Aorta (tissue), 5 donors: ENCODE data around the gene SLX9. TPM values are rescaled to one million over a fixed set of nuclear protein-coding genes. Genes with fewer than 3 reads are reported as not detected.
A peak's percentile ranks its signal among the peaks of the same experiment; 100 is the strongest.
"Not testable (repeated sequence)": the region's sequence is repeated elsewhere in the genome, so short reads cannot be mapped to it uniquely, and the experiment has no call there.

Source experiments
- ATAC-seq: fragments of 200-7000 bp; cut with Tn5 transposase; one replicate; pipeline ENCODE4 v1.9.1; 2022; ENCODE audit warnings: moderate library complexity; ENCODE audit not compliant: low FRiP score
- DNase-seq, 2 donors: peaks; one replicate each; pipeline ENCODE4 v3.0.0-alpha.2; 2020
- H3K27ac ChIP-seq, 2 donors: one replicate each; pipeline ENCODE4 v1.5.1; 2013; ENCODE audit warnings: low read length in 2 of 2, mild to moderate bottlenecking in 2 of 2, moderate library complexity in 2 of 2, control low read depth in 1 of 2, inconsistent platforms in 1 of 2, low read depth in 1 of 2
- H3K27me3 ChIP-seq, 2 donors: one replicate each; pipeline ENCODE4 v1.6.1; 2013; ENCODE audit warnings: control low read depth in 1 of 2, low read length in 1 of 2, mild to moderate bottlenecking in 1 of 2, moderate library complexity in 1 of 2; ENCODE audit not compliant: insufficient read depth in 2 of 2, control insufficient read depth in 1 of 2
- H3K36me3 ChIP-seq, 2 donors: one replicate each; pipeline ENCODE4 v1.6.1; 2013; ENCODE audit warnings: control low read depth in 1 of 2, low read length in 1 of 2, mild to moderate bottlenecking in 1 of 2; ENCODE audit not compliant: insufficient read depth in 2 of 2, control insufficient read depth in 1 of 2
- H3K4me1 ChIP-seq, 2 donors: one replicate each; pipeline ENCODE4 v1.6.1; 2013; ENCODE audit warnings: low read length in 2 of 2, control low read depth in 1 of 2, mild to moderate bottlenecking in 1 of 2, moderate library complexity in 1 of 2; ENCODE audit not compliant: insufficient read depth in 2 of 2, control insufficient read depth in 1 of 2
- H3K4me3 ChIP-seq, 2 donors: one replicate each; pipeline ENCODE4 v1.5.1; 2013; ENCODE audit warnings: low read length in 2 of 2, control low read depth in 1 of 2, mild to moderate bottlenecking in 1 of 2
- H3K9me3 ChIP-seq: one replicate; pipeline ENCODE4 v1.6.1; 2013; ENCODE audit warnings: mild to moderate bottlenecking, low read length; ENCODE audit not compliant: control insufficient read depth
- WGBS, 2 donors: extraction: QIAGEN DNeasy Blood & Tissue Kit; methylation state at CpG; one replicate each; pipeline ENCODE4 v1.1.7; 2013; 5-methylcytosine and 5-hydroxymethylcytosine counted together
- intact Hi-C, 2 donors: fragments of 100-400 bp; cut with DNase I; formaldehyde crosslinking; loops; one replicate each; pipeline versions ENCODE4 v1.14.2 to v1.15.0; 2022
- polyA plus RNA-seq, 2 donors: library from polyadenylated mRNA; stranded (reverse); fragments of 200-250 nt; gene quantifications; one replicate each; pipeline ENCODE4 v1.2.3, GENCODE V29; 2013
- total RNA-seq, 2 donors: library from RNA; stranded (reverse); fragmentation: NEBNext Ultra II Directional; extraction: Animal tissue kit (Norgen Biotek cat#: 25700); gene quantifications; one replicate each; pipeline ENCODE4 v1.2.1, GENCODE V29; 2021
- donor health status: healthy with polysubstance abuse.
- donor health status: Bipolar disorder and iron deficiency.
- donor health status: DM: no; HTN: no; CAD: no.
- donor health status: DM: no; HTN: no; CAD: no.
- donor health status: DM: yes; HTN: yes; CAD: no.

The SLX9 gene
- total and polyA plus RNA-seq, 4 donors = 17.3 to 29.6 (median 20.3) TPM

GRCh38 chr21:44925378-44925755, 14.5 kb upstream of the SLX9 start:
- no peaks in the 10 kb centered on the region for H3K4me1 ChIP-seq
- ATAC-seq = no peak
- H3K4me3 ChIP-seq = no peak overlapping the region
- no peaks in the 10 kb centered on the region for H3K27me3 ChIP-seq
- 94% methylated on average over 1 of the region's 1 CpG for WGBS, 2 donors
- DNase-seq = no peak
- no peaks in the 10 kb centered on the region for H3K9me3 ChIP-seq
- intact Hi-C loops = no loop called here
- H3K27ac ChIP-seq = no peak overlapping the region
- H3K36me3 ChIP-seq = no peaks in the 10 kb centered on the region

- Histone ChIP-seq H3K27me3 (no peaks in the 10 kb centered on the region), H3K4me1 (no peaks in the 10 kb centered on the region), H3K9me3 (no peaks in the 10 kb centered on the region), H3K36me3 (no peaks in the 10 kb centered on the region), H3K4me3 (no peak overlapping the region), H3K27ac (no peak overlapping the region)
- intact Hi-C loops = no loop called here
- 66 to 69% methylated on average over 24 of the region's 24 CpGs for WGBS, 2 donors
- ATAC-seq (no peak), DNase-seq (peak; percentile 50 to 75)
Measured at GRCh38 chr21:44926331-44927101, 13.3 kb upstream of the SLX9 start.

GRCh38 chr21:44927259-44927586, 12.6 kb upstream of the SLX9 start:
- WGBS, 2 donors = 26 to 27% methylated on average over 4 of the region's 4 CpGs
- H3K36me3 ChIP-seq = no peaks in the 10 kb centered on the region
- H3K27me3 ChIP-seq = no peaks in the 10 kb centered on the region
- DNase-seq (peak in 1 of 2 donors; percentile 71), ATAC-seq (no peak)
- no peak overlapping the region for H3K27ac ChIP-seq
- H3K4me3 ChIP-seq = no peak overlapping the region
- no peaks in the 10 kb centered on the region for H3K4me1 ChIP-seq
- H3K9me3 ChIP-seq = no peaks in the 10 kb centered on the region
- intact Hi-C loops = no loop called here

GRCh38 chr21:44927587-44928461, 12.0 kb upstream of the SLX9 start:
- H3K9me3 ChIP-seq = no peaks in the 10 kb centered on the region
- no peaks in the 10 kb centered on the region for H3K4me1 ChIP-seq
- no peaks in the 10 kb centered on the region for H3K36me3 ChIP-seq
- ATAC-seq = no peak
- H3K27ac ChIP-seq = no peak overlapping the region
- WGBS, 2 donors = 21 to 24% methylated on average over 19 of the region's 19 CpGs
- peak; percentile 78 to 79 for DNase-seq
- no peaks in the 10 kb centered on the region for H3K27me3 ChIP-seq
- intact Hi-C loops = no loop called here
- no peak overlapping the region for H3K4me3 ChIP-seq

DNA sequence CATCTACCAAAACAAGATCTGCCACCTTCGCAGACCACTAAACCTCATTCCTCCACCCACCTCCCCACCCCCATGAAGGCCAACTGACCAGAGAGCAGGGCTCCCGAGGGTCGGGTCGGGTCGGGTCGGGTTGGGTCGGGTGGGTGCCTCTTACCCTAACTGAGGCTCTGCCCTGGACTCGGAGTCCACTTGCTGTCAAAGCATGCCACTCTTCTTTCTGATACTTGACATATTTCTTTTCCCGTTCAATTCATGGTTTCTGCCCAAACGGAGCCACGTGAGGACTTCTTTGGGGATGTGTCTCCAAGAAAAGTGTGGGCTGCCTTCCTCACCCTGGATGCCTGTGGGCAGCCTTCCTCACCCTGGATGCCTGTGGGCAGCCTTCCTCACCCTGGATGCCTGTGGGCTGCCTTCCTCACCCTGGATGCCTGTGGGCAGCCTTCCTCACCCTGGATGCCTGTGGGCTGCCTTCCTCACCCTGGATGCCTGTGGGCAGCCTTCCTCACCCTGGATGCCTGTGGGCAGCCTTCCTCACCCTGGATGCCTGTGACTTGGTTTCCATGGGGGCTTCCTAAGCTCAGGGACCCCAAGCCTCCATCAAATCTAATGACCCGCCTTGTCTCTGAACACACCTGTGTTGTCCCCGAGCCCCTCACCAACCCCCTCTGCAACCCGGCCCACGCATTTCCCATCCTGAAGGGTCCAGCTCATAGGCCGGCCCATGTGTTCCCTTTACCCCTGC, 11.2 kb upstream of the SLX9 start:
- H3K4me3 ChIP-seq, ATAC-seq, H3K27me3 ChIP-seq, H3K36me3 ChIP-seq, H3K9me3 ChIP-seq, intact Hi-C loops, H3K27ac ChIP-seq, H3K4me1 ChIP-seq: not testable (repeated sequence)
- WGBS, 2 donors = 65 to 72% methylated on average over 16 of the region's 16 CpGs
- DNase-seq = peak; percentile 32 to 57

- no peak for ATAC-seq
- Histone ChIP-seq H3K27me3 (no peaks in the 10 kb centered on the region), H3K9me3 (no peaks in the 10 kb centered on the region), H3K4me3 (no peak overlapping the region), H3K4me1 (no peaks in the 10 kb centered on the region), H3K36me3 (no peaks in the 10 kb centered on the region), H3K27ac (no peak overlapping the region)
- WGBS, 2 donors = 85 to 94% methylated on average over 6 of the region's 6 CpGs
- intact Hi-C loops = no loop called here
- peak; percentile 34 to 57 for DNase-seq
Measured at GRCh38 chr21:44929242-44929798, 10.5 kb upstream of the SLX9 start.

GRCh38 chr21:44929799-44930542, 9.9 kb upstream of the SLX9 start:
- no peaks in the 10 kb centered on the region for H3K9me3 ChIP-seq
- no peak overlapping the region for H3K27ac ChIP-seq
- intact Hi-C loops = loop anchor here (5.0 kb wide), 2 partner anchors 38 to 128 kb away; partner anchors contain the start of gene UBE2G2 (in 1 of the 2)
- DNase-seq (peak; percentile 32 to 72), ATAC-seq (no peak)
- 80 to 82% methylated on average over 9 of the region's 9 CpGs for WGBS, 2 donors
- no peaks in the 10 kb centered on the region for H3K36me3 ChIP-seq
- no peaks in the 10 kb centered on the region for H3K4me1 ChIP-seq
- no peak overlapping the region for H3K4me3 ChIP-seq
- H3K27me3 ChIP-seq = no peaks in the 10 kb centered on the region

- 53 to 57% methylated on average over 12 of the region's 12 CpGs for WGBS, 2 donors
- Histone ChIP-seq H3K27me3 (no peaks in the 10 kb centered on the region), H3K36me3 (no peaks in the 10 kb centered on the region), H3K4me1 (no peaks in the 10 kb centered on the region), H3K27ac (no peak overlapping the region), H3K9me3 (no peaks in the 10 kb centered on the region), H3K4me3 (no peak overlapping the region)
- intact Hi-C loops = loop anchor here (5.0 kb wide), 2 partner anchors 38 to 128 kb away; partner anchors contain the start of gene UBE2G2 (in 1 of the 2)
- ATAC-seq = no peak
- DNase-seq = peak; percentile 67 to 77
Measured at GRCh38 chr21:44930543-44930981, 9.3 kb upstream of the SLX9 start.
